Uterus (tissue), 4 donors: ENCODE results near the gene SLC23A2. TPM values are rescaled to one million over a fixed set of nuclear protein-coding genes. Genes with fewer than 3 reads are reported as not detected.
"Not testable (repeated sequence)": the region's sequence is repeated elsewhere in the genome, so short reads cannot be mapped to it uniquely, and the experiment has no call there.

ENCODE experiments used
- DNase-seq, 2 donors: peaks; one replicate each; pipeline ENCODE4 v3.0.0-alpha.2; 2019 to 2020
- H3K27ac ChIP-seq, 2 donors: fragments of 200-600 bp; sonication (generic); 1 replicate in 1 of 2; 2 replicates in 1 of 2; pipeline ENCODE4 v1.5.1; 2016 to 2018
- H3K27me3 ChIP-seq, 2 donors: fragments of 200-600 bp; sonication (generic); one replicate each; pipeline ENCODE4 v1.5.1; 2018 to 2019; ENCODE audit warnings: control low read depth in 1 of 2
- H3K36me3 ChIP-seq, 2 donors: fragments of 200-600 bp; sonication (generic); one replicate each; pipeline ENCODE4 v1.5.1; 2019; ENCODE audit warnings: control low read depth in 1 of 2
- H3K4me1 ChIP-seq, 2 donors: fragments of 200-600 bp; sonication (generic); one replicate each; pipeline ENCODE4 v1.5.1; 2018 to 2019; ENCODE audit warnings: control low read depth in 1 of 2
- H3K4me3 ChIP-seq, 2 donors: fragments of 200-600 bp; sonication (generic); 1 replicate in 1 of 2; 2 replicates in 1 of 2; pipeline ENCODE4 v1.5.1; 2018 to 2019; ENCODE audit warnings: mild to moderate bottlenecking in 1 of 2
- H3K9me3 ChIP-seq, 2 donors: fragments of 200-600 bp; sonication (generic); one replicate each; pipeline ENCODE4 v1.5.1; 2019; ENCODE audit warnings: control low read depth in 1 of 2
- POLR2A ChIP-seq, 2 donors: fragments of 450-650 bp; IDR thresholded peaks; one replicate each; pipeline ENCODE4 v1.6.1; 2016; ENCODE audit warnings: antibody characterized with exemption in 2 of 2, mild to moderate bottlenecking in 1 of 2, moderate library complexity in 1 of 2
- intact Hi-C: fragments of 100-400 bp; cut with DNase I; formaldehyde crosslinking; loops from one replicate; pipeline ENCODE4 v1.15.1; 2023; ENCODE audit warnings: low total_unique reads
- total RNA-seq, 4 donors: library from RNA; depleted of rRNA in 3 of 4; stranded (reverse); fragments of >200 nt in 3 of 4; gene quantifications; one replicate each; pipeline versions ENCODE4 v1.1.0 to v1.2.4, GENCODE V29; 2014 to 2023
- TF ChIP-seq, protein P1 (sequence below), 4 experiments: fragments of 200-600 bp in 2 of 4; fragments of 450-650 bp in 2 of 4; sonication (generic) in 2 of 4; IDR thresholded peaks; one replicate each; pipeline ENCODE4 v1.5.1; 2016 to 2019; ENCODE audit warnings: antibody characterized with exemption in 4 of 4, mild to moderate bottlenecking in 2 of 4, moderate library complexity in 1 of 4
- donor health status: DM: yes; HTN: yes; CAD: no.

The SLC23A2 gene
- total RNA-seq, 4 donors from 2014 or later = 6.2 to 41.4 (median 26.6) TPM

- Histone ChIP-seq H3K4me1 (no peaks in the 10 kb centered on the region), H3K36me3 (no peaks in the 10 kb centered on the region), H3K27ac (no peak overlapping the region), H3K9me3 (no peaks in the 10 kb centered on the region), H3K27me3 (no peaks in the 10 kb centered on the region), H3K4me3 (no peak overlapping the region)
- no peak for DNase-seq
- intact Hi-C loops = no loop called here
- no peak for TF ChIP-seq POLR2A (IDR thresholded peaks at IDR 0.05)
- TF ChIP-seq, protein P1, sequence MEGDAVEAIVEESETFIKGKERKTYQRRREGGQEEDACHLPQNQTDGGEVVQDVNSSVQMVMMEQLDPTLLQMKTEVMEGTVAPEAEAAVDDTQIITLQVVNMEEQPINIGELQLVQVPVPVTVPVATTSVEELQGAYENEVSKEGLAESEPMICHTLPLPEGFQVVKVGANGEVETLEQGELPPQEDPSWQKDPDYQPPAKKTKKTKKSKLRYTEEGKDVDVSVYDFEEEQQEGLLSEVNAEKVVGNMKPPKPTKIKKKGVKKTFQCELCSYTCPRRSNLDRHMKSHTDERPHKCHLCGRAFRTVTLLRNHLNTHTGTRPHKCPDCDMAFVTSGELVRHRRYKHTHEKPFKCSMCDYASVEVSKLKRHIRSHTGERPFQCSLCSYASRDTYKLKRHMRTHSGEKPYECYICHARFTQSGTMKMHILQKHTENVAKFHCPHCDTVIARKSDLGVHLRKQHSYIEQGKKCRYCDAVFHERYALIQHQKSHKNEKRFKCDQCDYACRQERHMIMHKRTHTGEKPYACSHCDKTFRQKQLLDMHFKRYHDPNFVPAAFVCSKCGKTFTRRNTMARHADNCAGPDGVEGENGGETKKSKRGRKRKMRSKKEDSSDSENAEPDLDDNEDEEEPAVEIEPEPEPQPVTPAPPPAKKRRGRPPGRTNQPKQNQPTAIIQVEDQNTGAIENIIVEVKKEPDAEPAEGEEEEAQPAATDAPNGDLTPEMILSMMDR (IDR thresholded peaks at IDR 0.05) = no peak
These were observed 4.0 kb upstream of the SLC23A2 start for GRCh38 chr20:5005326-5005725.

- H3K27ac ChIP-seq, H3K27me3 ChIP-seq, DNase-seq, H3K9me3 ChIP-seq, intact Hi-C loops, H3K36me3 ChIP-seq, H3K4me3 ChIP-seq, H3K4me1 ChIP-seq: not testable (repeated sequence)
These were observed 3.5 kb upstream of the SLC23A2 start for GRCh38 chr20:5004825-5005224.

GRCh38 chr20:5003626-5004025 lies 2.3 kb upstream of the SLC23A2 start:
- Histone ChIP-seq H3K9me3 (no peaks in the 10 kb centered on the region), H3K27ac (no peak overlapping the region), H3K27me3 (no peaks in the 10 kb centered on the region), H3K4me3 (no peak overlapping the region), H3K4me1 (no peaks in the 10 kb centered on the region), H3K36me3 (no peaks in the 10 kb centered on the region)
- DNase-seq = no peak
- TF ChIP-seq, protein P1 (IDR thresholded peaks at IDR 0.05) = no peak
- TF ChIP-seq POLR2A (IDR thresholded peaks at IDR 0.05) = no peak
- intact Hi-C loops = no loop called here

GRCh38 chr20:5002077-5002413 lies 735 bp upstream of the SLC23A2 start:
- H3K27me3 ChIP-seq = no peaks in the 10 kb centered on the region
- no peak for TF ChIP-seq POLR2A (IDR thresholded peaks at IDR 0.05)
- TF ChIP-seq, protein P1 (IDR thresholded peaks at IDR 0.05) = no peak
- peak overlapping the region in 1 of 2 donors; percentile 92 for H3K4me3 ChIP-seq
- no peaks in the 10 kb centered on the region for H3K9me3 ChIP-seq
- intact Hi-C loops = no loop called here
- H3K4me1 ChIP-seq = no peaks in the 10 kb centered on the region
- H3K27ac ChIP-seq = no peak overlapping the region
- peak; percentile 15 to 18 for DNase-seq
- no peaks in the 10 kb centered on the region for H3K36me3 ChIP-seq

DNA sequence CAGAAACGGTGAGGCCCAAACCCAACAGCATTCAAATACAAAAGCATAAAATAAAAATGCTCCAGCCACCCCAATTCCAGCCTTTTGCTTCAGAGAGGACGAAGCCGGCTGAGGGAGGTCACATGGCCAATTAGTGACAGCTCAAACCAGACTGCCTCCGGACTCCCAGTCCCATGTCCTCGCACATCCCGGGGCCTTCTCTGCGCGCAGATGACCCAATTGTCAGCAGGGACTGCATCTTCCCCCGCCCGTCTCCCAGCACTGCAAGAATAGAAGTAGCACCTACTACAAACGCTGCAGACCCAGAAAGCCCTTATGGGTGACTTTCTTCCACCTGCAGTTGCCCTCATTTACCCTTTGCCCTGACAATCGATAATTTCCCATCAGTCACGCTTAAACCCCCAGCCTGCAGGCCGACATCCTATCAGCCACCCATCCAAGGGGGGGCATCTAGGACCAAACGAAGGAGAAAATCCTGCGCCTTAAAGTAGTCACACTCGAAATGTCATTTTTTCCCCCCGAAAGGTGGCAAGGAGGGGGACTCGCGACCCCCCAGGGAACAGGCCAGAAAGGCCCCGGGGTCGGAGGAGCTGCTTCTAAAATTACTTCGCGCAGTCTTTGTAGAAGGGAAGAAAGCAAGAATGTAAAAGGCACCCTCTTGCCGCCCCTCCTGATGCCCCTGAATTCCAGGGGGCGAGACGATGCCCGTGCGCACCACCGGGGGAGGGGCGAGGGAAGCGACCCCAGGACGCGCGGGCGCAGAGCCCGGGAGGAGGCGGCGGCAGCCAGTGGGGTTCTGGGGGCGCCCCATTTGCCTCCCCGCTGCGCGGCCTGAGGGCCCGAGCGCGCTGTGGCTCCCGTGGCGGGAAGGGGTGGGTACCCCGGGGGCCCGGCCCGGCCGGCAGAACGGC lies 792 bp downstream of the SLC23A2 start:
- no peaks in the 10 kb centered on the region for H3K36me3 ChIP-seq
- H3K9me3 ChIP-seq = no peaks in the 10 kb centered on the region
- H3K27me3 ChIP-seq = no peaks in the 10 kb centered on the region
- peak overlapping the region; percentile 3 to 54 for H3K27ac ChIP-seq
- peak overlapping the region; percentile 66 to 92 for H3K4me3 ChIP-seq
- peak in 1 of 2 donors; percentile 1 for TF ChIP-seq POLR2A (IDR thresholded peaks at IDR 0.05)
- TF ChIP-seq, protein P1 (IDR thresholded peaks at IDR 0.05) = no peak
- H3K4me1 ChIP-seq = no peaks in the 10 kb centered on the region
- intact Hi-C loops = no loop called here
- DNase-seq = peak; percentile 35 to 39
